ENCODE results near the gene TRAF1. TPM values are rescaled to one million over a fixed set of nuclear protein-coding genes. Genes with fewer than 3 reads are reported as not detected.

Gene TRAF1
- total and polyA plus RNA-seq, 2 of the 13 experiments (the other 11 are each of a cell fraction or from before 2014, with no cell fraction given): 0.44 to 1.0 TPM

DNA sequence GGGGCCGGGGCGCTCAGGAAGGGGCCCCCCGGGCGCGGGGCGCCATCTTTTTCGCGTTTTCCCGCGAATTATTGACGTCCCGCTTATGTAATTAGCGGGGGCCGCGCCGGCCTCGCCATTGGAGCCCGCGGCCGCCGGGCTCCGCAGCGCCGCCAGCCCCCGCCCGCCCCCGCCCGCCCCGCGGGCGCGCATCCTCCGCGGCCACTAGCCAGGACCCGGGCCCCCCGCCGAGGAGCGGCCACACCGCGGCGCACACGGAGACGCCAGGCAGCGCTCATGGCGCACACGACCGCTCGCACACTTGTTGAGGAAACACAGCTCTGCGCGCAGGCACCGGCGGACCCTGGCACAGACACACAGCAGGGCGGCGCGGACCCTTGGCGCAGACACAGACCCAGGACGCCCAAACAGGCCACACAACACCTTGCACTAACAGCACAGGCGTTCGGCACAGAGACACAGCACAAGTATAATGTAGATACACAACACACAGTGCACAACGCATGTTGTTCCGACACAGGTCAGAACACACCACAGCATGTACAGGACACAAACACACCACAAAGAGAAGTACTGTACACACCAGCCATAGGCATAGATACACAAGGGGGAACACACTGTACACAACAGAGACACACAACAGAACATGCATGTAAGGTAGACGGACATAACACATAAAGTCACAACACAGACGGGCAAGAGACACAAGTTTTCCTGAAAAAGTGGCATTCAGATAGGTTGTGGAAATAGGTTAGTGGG lies 49.1 kb downstream of the TRAF1 start (continued):
- TF ChIP-seq, protein P1, sequence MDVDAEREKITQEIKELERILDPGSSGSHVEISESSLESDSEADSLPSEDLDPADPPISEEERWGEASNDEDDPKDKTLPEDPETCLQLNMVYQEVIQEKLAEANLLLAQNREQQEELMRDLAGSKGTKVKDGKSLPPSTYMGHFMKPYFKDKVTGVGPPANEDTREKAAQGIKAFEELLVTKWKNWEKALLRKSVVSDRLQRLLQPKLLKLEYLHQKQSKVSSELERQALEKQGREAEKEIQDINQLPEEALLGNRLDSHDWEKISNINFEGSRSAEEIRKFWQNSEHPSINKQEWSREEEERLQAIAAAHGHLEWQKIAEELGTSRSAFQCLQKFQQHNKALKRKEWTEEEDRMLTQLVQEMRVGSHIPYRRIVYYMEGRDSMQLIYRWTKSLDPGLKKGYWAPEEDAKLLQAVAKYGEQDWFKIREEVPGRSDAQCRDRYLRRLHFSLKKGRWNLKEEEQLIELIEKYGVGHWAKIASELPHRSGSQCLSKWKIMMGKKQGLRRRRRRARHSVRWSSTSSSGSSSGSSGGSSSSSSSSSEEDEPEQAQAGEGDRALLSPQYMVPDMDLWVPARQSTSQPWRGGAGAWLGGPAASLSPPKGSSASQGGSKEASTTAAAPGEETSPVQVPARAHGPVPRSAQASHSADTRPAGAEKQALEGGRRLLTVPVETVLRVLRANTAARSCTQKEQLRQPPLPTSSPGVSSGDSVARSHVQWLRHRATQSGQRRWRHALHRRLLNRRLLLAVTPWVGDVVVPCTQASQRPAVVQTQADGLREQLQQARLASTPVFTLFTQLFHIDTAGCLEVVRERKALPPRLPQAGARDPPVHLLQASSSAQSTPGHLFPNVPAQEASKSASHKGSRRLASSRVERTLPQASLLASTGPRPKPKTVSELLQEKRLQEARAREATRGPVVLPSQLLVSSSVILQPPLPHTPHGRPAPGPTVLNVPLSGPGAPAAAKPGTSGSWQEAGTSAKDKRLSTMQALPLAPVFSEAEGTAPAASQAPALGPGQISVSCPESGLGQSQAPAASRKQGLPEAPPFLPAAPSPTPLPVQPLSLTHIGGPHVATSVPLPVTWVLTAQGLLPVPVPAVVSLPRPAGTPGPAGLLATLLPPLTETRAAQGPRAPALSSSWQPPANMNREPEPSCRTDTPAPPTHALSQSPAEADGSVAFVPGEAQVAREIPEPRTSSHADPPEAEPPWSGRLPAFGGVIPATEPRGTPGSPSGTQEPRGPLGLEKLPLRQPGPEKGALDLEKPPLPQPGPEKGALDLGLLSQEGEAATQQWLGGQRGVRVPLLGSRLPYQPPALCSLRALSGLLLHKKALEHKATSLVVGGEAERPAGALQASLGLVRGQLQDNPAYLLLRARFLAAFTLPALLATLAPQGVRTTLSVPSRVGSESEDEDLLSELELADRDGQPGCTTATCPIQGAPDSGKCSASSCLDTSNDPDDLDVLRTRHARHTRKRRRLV (CRISPR knock-in tag; IDR thresholded peaks at IDR 0.05): no peak
- TF ChIP-seq RAD51 (IDR thresholded peaks at IDR 0.05; ENCODE audit: borderline replicate concordance) (no peak), RCOR2 (CRISPR knock-in tag; IDR thresholded peaks at IDR 0.05) (no peak), ZNF10 (CRISPR knock-in tag; IDR thresholded peaks at IDR 0.05; ENCODE audit: borderline replicate concordance, low read depth) (no peak), ZNF879 (CRISPR knock-in tag; IDR thresholded peaks at IDR 0.05) (no peak), ARNT (IDR thresholded peaks at IDR 0.05) (no peak), ZSCAN31 (CRISPR knock-in tag; IDR thresholded peaks at IDR 0.05; ENCODE audit: low read depth) (peak; percentile 59; the same call in 1 of the 2 replicates), SIN3A (IDR thresholded peaks at IDR 0.05; ENCODE audit: borderline replicate concordance, low read depth, low read length) (no peak)
- TF ChIP-seq, protein P2, sequence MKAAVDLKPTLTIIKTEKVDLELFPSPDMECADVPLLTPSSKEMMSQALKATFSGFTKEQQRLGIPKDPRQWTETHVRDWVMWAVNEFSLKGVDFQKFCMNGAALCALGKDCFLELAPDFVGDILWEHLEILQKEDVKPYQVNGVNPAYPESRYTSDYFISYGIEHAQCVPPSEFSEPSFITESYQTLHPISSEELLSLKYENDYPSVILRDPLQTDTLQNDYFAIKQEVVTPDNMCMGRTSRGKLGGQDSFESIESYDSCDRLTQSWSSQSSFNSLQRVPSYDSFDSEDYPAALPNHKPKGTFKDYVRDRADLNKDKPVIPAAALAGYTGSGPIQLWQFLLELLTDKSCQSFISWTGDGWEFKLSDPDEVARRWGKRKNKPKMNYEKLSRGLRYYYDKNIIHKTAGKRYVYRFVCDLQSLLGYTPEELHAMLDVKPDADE (CRISPR knock-in tag; IDR thresholded peaks at IDR 0.05): no peak
- TF ChIP-seq, protein P3, sequence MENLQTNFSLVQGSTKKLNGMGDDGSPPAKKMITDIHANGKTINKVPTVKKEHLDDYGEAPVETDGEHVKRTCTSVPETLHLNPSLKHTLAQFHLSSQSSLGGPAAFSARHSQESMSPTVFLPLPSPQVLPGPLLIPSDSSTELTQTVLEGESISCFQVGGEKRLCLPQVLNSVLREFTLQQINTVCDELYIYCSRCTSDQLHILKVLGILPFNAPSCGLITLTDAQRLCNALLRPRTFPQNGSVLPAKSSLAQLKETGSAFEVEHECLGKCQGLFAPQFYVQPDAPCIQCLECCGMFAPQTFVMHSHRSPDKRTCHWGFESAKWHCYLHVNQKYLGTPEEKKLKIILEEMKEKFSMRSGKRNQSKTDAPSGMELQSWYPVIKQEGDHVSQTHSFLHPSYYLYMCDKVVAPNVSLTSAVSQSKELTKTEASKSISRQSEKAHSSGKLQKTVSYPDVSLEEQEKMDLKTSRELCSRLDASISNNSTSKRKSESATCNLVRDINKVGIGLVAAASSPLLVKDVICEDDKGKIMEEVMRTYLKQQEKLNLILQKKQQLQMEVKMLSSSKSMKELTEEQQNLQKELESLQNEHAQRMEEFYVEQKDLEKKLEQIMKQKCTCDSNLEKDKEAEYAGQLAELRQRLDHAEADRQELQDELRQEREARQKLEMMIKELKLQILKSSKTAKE (CRISPR knock-in tag; IDR thresholded peaks at IDR 0.05; ENCODE audit: borderline replicate concordance): peak; percentile 56; the same call in 1 of the 2 replicates
- TF ChIP-seq, protein P4, sequence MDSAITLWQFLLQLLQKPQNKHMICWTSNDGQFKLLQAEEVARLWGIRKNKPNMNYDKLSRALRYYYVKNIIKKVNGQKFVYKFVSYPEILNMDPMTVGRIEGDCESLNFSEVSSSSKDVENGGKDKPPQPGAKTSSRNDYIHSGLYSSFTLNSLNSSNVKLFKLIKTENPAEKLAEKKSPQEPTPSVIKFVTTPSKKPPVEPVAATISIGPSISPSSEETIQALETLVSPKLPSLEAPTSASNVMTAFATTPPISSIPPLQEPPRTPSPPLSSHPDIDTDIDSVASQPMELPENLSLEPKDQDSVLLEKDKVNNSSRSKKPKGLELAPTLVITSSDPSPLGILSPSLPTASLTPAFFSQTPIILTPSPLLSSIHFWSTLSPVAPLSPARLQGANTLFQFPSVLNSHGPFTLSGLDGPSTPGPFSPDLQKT (CRISPR knock-in tag; IDR thresholded peaks at IDR 0.05; ENCODE audit: borderline replicate concordance): no peak
- TF ChIP-seq, protein P5, sequence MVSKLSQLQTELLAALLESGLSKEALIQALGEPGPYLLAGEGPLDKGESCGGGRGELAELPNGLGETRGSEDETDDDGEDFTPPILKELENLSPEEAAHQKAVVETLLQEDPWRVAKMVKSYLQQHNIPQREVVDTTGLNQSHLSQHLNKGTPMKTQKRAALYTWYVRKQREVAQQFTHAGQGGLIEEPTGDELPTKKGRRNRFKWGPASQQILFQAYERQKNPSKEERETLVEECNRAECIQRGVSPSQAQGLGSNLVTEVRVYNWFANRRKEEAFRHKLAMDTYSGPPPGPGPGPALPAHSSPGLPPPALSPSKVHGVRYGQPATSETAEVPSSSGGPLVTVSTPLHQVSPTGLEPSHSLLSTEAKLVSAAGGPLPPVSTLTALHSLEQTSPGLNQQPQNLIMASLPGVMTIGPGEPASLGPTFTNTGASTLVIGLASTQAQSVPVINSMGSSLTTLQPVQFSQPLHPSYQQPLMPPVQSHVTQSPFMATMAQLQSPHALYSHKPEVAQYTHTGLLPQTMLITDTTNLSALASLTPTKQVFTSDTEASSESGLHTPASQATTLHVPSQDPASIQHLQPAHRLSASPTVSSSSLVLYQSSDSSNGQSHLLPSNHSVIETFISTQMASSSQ (IDR thresholded peaks at IDR 0.05; ENCODE audit: low read depth): no peak
- TF ChIP-seq, protein P5 (CRISPR knock-in tag; IDR thresholded peaks at IDR 0.05; ENCODE audit: borderline replicate concordance): peak; percentile 46
- TF ChIP-seq, protein P6, sequence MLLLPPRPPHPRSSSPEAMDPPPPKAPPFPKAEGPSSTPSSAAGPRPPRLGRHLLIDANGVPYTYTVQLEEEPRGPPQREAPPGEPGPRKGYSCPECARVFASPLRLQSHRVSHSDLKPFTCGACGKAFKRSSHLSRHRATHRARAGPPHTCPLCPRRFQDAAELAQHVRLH (CRISPR knock-in tag; IDR thresholded peaks at IDR 0.05; ENCODE audit: borderline replicate concordance, low read depth): no peak

All from HepG2 (cell line).